Naive B cell (primary cell): ENCODE measurements around the gene METTL9. TPM values are rescaled to one million over a fixed set of nuclear protein-coding genes. Genes with fewer than 3 reads are reported as not detected.
"Not testable (repeated sequence)": the region's sequence is repeated elsewhere in the genome, so short reads cannot be mapped to it uniquely, and the experiment has no call there.

Experiments
- ATAC-seq, 2 donors: fragments of 150-1000 bp; cut with Tn5 transposase; 2 replicates each; pipeline ENCODE4 v1.10.0; 2021; ENCODE audit warnings: low read depth in 2 of 2, mild to moderate bottlenecking in 2 of 2, moderate library complexity in 2 of 2
- DNase-seq: peaks from one replicate; pipeline ENCODE4 v3.0.0; 2022
- H3K27ac Mint-ChIP-seq, 6 donors: one replicate each; pipeline ENCODE4 v1.8.0; 2020 to 2022; ENCODE audit warnings: mild to moderate bottlenecking in 6 of 6, mixed read lengths in 6 of 6, moderate library complexity in 5 of 6, inconsistent platforms in 2 of 6
- H3K27me3 Mint-ChIP-seq, 3 donors: one replicate each; pipeline ENCODE4 v1.8.0; 2021 to 2022; ENCODE audit warnings: mixed read lengths in 3 of 3, mild to moderate bottlenecking in 1 of 3
- H3K36me3 Mint-ChIP-seq, 2 donors: one replicate each; pipeline ENCODE4 v1.8.0; 2020 to 2022; ENCODE audit warnings: mixed read lengths in 2 of 2, inconsistent platforms in 1 of 2, mild to moderate bottlenecking in 1 of 2
- H3K4me1 Mint-ChIP-seq, 3 donors: one replicate each; pipeline ENCODE4 v1.8.0; 2020 to 2022; ENCODE audit warnings: mixed read lengths in 3 of 3, inconsistent platforms in 1 of 3, mild to moderate bottlenecking in 1 of 3, moderate library complexity in 1 of 3
- H3K4me3 Mint-ChIP-seq, 8 donors: one replicate each; pipeline ENCODE4 v1.8.0; 2020 to 2022; ENCODE audit warnings: mild to moderate bottlenecking in 8 of 8, mixed read lengths in 8 of 8, moderate library complexity in 8 of 8, inconsistent platforms in 2 of 8
- H3K9me3 Mint-ChIP-seq, 7 donors: one replicate each; pipeline ENCODE4 v1.8.0; 2020 to 2022; ENCODE audit warnings: mixed read lengths in 7 of 7, mild to moderate bottlenecking in 5 of 7, inconsistent platforms in 2 of 7, moderate library complexity in 1 of 7
- polyA plus RNA-seq, 6 donors: library from polyadenylated mRNA; unstranded; fragments of 300-500 nt; fragmentation: Illumina TruSeq; gene quantifications; one replicate each; pipeline ENCODE4 v1.2.3, GENCODE V29; 2021; ENCODE audit warnings: low read depth in 6 of 6

METTL9 gene
- polyA plus RNA-seq, 6 donors from 2014 or later, result 92.8 to 151 (median 110) TPM

DNA sequence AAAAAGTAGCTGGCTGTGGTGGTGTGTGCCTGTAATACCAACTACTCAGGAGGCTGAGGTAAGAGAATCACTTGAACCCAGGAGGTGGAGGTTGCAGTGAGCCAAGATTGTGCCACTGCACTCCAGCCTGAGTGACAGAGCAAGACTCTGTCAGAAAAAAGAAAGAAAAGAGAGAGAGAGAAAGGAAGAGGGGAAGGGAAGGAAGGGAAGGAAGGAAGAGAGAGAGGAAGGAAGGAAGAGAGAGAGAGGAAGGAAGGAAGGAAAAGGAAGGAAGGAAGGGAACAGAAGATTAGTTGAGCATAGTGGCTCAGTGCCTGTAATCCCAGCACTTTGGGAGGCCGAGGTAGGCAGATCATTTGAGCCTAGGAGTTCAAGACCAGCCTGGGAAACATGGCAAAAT is 35.0 kb upstream of the METTL9 start:
- peak overlapping the region in 1 of 6 donors; percentile 57 for H3K27ac Mint-ChIP-seq
- H3K27me3 Mint-ChIP-seq, H3K4me3 Mint-ChIP-seq, H3K9me3 Mint-ChIP-seq, ATAC-seq, DNase-seq, H3K36me3 Mint-ChIP-seq: not testable (repeated sequence)
- peaks cover 0 to 11% (median 4%) of the 10 kb centered on the region in 3 donors for H3K4me1 Mint-ChIP-seq

DNA sequence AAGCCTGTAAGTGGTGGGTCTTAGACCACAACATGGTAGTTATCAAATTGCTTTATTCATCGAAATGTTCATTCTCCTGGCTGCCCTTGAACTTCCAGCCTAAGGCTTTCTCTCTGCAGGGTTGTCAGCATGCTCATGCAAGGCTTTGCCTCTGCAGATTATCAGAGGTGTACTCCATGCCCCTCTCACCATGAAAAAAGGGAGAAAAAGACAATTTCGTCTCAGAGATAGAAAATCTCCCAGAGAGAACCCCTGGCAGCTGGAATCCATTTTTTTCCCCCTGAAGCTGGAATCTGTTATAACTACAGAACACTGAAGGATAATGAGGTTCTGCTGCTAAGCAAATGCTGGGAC is 33.9 kb upstream of the METTL9 start:
- DNase-seq (no peak), ATAC-seq (no peak)
- no peaks in the 10 kb centered on the region for H3K9me3 Mint-ChIP-seq
- no peak overlapping the region for H3K4me3 Mint-ChIP-seq
- peaks cover 0 to 11% (median 4%) of the 10 kb centered on the region in 3 donors for H3K4me1 Mint-ChIP-seq
- no peaks in the 10 kb centered on the region for H3K36me3 Mint-ChIP-seq
- H3K27ac Mint-ChIP-seq, result no peak overlapping the region
- H3K27me3 Mint-ChIP-seq, result peaks cover 0 to 4% (median 0%) of the 10 kb centered on the region in 3 donors

DNA sequence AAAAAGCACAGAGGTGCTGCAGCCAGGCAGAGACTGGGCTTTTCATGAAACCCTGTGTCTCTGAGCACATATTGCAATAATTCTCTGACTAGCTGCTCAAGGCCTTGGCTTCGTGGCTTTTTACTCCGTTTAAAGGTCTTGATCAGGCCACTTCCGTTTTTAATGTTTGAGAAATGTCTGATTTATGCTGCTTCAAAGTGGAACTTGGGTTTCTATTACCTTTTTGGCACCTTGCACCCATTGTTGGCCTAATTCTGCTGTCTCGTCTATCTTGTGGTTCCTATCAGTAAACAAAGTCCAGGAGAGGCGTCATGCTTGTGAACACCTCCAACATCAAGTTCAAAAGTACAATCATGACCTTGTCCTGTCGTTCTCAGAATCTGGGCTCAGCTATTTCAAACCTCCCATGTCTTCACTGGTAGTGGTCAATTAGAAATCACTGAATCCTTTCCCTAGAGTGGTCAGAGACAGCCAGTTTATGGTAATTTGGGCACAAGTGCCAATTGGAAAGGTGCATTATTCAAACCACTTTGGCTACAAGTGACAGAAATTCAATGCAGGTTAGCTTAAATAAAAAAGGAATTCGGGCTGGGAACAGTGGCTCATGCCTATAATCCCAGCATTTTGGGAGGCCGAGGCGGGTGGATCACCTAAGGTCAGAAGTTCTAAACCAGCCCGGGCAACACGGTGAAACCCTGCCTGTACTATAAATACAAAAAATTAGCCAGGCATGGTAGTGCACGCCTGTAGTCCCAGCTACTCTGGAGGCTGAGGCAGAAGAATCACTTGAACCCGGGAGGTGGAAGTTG is 33.3 kb upstream of the METTL9 start:
- no peak for ATAC-seq
- no peak for DNase-seq
- Mint-ChIP-seq H3K36me3 (no peaks in the 10 kb centered on the region), H3K27ac (peak overlapping the region in 1 of 6 donors; percentile 26), H3K27me3 (peaks cover 0 to 4% (median 3%) of the 10 kb centered on the region in 3 donors), H3K4me1 (peaks cover 0 to 11% (median 4%) of the 10 kb centered on the region in 3 donors), H3K4me3 (no peak overlapping the region), H3K9me3 (no peaks in the 10 kb centered on the region)

DNA sequence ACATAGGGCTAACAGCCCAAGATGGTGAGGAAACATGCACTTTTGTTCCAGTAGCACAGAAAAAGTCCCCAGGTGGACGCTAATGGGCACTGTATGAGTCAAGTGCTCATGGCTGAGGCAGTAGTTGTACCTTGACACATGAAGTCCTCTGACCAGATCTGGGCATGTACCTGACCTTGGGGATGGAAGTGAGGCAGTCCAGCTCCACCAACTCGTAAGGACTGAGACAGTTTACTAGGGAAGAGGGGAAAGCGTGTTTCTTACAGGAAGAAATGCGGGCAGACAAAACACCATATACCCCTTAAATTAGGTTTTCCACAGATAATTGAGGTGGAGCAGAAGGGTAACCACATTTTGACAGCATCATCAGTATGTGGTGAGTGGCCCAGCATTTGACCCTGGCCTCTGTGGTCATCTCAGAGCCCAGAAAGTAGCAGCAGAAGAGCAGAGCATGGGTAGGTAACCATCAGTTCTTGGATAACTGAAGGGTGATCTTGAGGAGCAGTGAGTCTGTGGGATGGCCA is 32.4 kb upstream of the METTL9 start:
- H3K27ac Mint-ChIP-seq, result no peak overlapping the region
- no peak overlapping the region for H3K4me3 Mint-ChIP-seq
- ATAC-seq (no peak), DNase-seq (no peak)
- no peaks in the 10 kb centered on the region for H3K36me3 Mint-ChIP-seq
- no peaks in the 10 kb centered on the region for H3K9me3 Mint-ChIP-seq
- peaks cover 0 to 11% (median 4%) of the 10 kb centered on the region in 3 donors for H3K4me1 Mint-ChIP-seq
- peaks cover 0 to 12% (median 7%) of the 10 kb centered on the region in 3 donors for H3K27me3 Mint-ChIP-seq

DNA sequence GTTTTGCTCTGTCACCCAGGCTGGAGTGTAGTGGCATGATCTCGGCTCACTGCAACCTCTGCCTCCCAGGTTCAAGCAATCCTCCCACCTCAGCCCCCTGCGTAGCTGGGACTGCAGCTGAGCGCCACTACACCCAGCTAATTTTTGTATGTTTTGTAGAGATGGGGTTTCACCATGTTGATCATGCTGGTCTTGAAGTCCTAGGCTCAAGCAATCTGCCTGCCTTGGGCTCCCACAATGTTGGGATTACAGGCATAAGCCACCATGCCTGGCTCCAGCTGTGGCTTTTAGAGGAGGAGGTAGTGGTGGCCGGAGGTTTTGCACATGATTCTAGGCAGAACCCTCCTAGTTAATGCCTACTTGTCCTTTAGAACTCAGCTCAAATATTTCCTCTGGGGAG is 31.9 kb upstream of the METTL9 start:
- not testable (repeated sequence) for DNase-seq, H3K9me3 Mint-ChIP-seq, ATAC-seq, H3K27ac Mint-ChIP-seq, H3K4me3 Mint-ChIP-seq, H3K36me3 Mint-ChIP-seq
- H3K4me1 Mint-ChIP-seq, result peaks cover 0 to 11% (median 4%) of the 10 kb centered on the region in 3 donors
- H3K27me3 Mint-ChIP-seq, result peaks cover 0 to 14% (median 8%) of the 10 kb centered on the region in 3 donors

DNA sequence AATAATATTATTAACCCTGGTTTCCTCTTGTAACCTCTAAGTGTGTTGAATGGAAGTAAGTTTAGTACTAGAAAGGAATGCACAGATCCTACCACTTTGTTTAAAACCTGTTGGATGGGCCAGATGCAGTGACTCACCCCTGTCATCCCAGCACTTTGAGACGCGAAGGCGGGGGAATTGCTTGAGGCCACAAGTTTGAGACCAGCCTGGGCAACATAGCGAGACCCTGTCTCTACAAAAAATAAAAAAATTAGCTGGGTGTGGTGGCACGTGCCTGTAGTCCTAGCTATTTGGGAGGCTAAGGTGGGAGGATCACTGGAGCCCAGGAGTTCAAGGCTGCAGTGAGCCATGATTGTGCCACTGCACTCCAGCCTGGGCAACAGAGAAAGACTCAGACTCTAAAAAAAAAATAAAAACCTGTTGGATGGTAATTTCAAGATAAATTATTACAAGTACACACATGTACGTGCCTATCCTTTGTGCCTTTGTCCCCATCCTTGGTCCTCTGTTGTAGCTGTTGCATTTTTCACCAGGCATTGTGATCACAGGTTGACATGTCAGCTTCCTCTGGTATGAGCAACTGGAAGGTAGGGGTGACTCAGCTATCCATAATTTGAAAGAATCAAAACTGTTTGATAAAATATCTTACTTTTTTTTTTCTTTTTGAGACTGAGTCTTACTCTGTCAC is 30.7 kb upstream of the METTL9 start:
- H3K27ac Mint-ChIP-seq, result peak overlapping the region in 1 of 6 donors; percentile 22
- H3K9me3 Mint-ChIP-seq, result no peaks in the 10 kb centered on the region
- no peak for DNase-seq
- peaks cover 0 to 11% (median 4%) of the 10 kb centered on the region in 3 donors for H3K4me1 Mint-ChIP-seq
- peaks cover 0 to 14% (median 8%) of the 10 kb centered on the region in 3 donors for H3K27me3 Mint-ChIP-seq
- ATAC-seq, result no peak
- H3K36me3 Mint-ChIP-seq, result no peaks in the 10 kb centered on the region
- no peak overlapping the region for H3K4me3 Mint-ChIP-seq

DNA sequence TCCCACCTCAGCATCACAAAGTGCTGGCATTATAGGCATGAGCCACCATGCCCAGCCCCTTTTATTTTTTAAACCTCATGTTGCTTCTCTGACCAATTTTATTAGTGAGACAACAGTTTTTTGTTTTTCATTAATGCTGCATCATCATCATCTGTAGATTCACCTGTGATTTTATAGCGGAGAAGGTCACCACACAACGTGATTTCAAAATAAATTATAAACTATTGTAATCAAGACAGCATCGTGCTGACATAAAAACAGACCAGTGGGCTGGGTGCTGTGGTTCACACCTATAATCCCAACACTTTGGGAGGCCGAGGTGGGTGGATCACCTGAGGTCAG is 28.7 kb upstream of the METTL9 start:
- H3K4me1 Mint-ChIP-seq, result peaks cover 0 to 5% (median 0%) of the 10 kb centered on the region in 3 donors
- DNase-seq (no peak), ATAC-seq (no peak)
- no peak overlapping the region for H3K4me3 Mint-ChIP-seq
- no peak overlapping the region for H3K27ac Mint-ChIP-seq
- H3K36me3 Mint-ChIP-seq, result no peaks in the 10 kb centered on the region
- H3K9me3 Mint-ChIP-seq, result no peaks in the 10 kb centered on the region
- peaks cover 0 to 14% (median 8%) of the 10 kb centered on the region in 3 donors for H3K27me3 Mint-ChIP-seq

DNA sequence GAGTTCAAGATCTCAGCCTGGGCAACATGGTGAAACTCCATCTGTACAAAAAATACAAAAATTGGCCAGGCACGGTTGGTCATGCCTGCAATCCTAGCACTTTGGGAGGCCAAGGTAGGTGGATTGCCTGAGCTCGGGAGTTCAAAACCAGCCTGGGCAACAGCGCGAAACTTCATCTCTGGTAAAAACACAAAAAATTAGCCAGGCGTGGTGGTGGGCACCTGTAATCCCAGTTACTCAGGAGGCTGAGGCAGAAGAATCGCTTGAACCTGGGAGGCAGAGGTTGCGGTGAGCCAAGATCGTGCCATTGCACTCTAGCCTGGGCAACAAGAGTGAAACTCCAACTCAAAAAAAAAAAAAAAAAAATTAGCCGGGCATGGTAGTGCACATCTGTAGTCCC is 25.9 kb upstream of the METTL9 start:
- peaks cover 0 to 20% (median 4%) of the 10 kb centered on the region in 3 donors for H3K27me3 Mint-ChIP-seq
- not testable (repeated sequence) for H3K27ac Mint-ChIP-seq, ATAC-seq, H3K9me3 Mint-ChIP-seq, H3K4me3 Mint-ChIP-seq, H3K4me1 Mint-ChIP-seq, H3K36me3 Mint-ChIP-seq, DNase-seq

DNA sequence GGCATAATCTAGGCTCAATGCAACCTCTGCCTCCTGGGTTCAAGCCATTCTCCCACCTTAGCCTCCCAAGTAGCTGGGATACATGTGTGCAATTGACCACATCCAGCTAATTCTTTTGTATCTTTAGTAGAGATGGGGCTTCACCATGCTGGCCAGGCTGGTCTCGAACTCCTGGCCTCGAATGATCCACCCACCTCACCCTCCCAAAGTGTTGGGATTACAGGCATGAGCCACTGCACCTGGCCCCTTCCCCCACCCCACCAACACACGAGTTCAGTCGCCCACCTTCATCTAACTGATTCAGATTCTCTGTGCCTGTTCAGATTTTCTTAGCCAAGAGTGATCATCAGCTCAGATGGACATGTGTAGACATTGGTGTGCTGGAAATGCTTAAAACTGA is 25.0 kb upstream of the METTL9 start:
- Mint-ChIP-seq H3K36me3 (no peaks in the 10 kb centered on the region), H3K27me3 (peaks cover 0 to 20% (median 4%) of the 10 kb centered on the region in 3 donors), H3K4me1 (no peaks in the 10 kb centered on the region), H3K4me3 (no peak overlapping the region), H3K27ac (no peak overlapping the region), H3K9me3 (no peaks in the 10 kb centered on the region)
- no peak for ATAC-seq
- no peak for DNase-seq

DNA sequence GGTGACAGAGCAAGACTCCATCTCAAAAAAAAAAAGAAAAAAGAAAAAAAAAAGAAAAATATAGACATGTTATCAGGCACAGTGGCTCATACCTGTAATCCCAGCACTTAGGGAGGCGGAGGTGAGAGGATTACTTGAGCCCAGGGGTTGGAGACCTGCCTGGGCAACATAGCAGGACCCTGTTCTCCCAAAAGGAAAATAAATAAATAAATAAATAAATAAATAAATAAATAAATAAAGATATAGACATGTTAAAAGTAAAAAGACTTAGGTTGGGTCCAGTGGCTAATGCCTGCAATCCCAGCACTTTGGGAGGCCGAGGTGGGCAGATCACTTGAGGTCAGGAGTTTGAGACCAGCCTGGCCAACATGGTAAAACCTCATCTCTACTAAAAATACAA is 23.1 kb upstream of the METTL9 start:
- H3K4me3 Mint-ChIP-seq, H3K36me3 Mint-ChIP-seq, ATAC-seq: not testable (repeated sequence)

DNA sequence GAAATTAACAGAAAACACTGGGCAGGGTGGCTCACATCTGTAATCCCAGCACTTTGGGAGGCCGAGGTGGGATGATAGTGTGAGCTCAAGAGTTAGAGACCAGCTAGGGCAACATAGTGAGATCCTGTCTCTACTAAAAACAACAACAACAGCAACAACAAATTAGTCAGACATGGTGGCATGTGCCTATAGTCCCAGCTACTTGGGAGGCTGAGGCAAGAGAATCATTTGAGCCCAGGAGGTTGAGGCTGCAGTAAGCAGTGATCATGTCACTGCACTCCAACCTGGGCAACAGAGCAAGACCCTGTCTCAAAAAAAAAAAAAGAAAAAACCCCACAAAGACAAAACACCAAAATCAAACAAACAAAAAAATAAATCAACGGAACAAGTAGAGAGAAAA is 21.9 kb upstream of the METTL9 start:
- H3K9me3 Mint-ChIP-seq, ATAC-seq, H3K27ac Mint-ChIP-seq, H3K4me1 Mint-ChIP-seq, H3K4me3 Mint-ChIP-seq, H3K27me3 Mint-ChIP-seq, DNase-seq, H3K36me3 Mint-ChIP-seq: not testable (repeated sequence)

More for the DNA sequence above, 23.1 kb upstream of the METTL9 start:
- not testable (repeated sequence) for DNase-seq, H3K9me3 Mint-ChIP-seq, H3K4me1 Mint-ChIP-seq, H3K27ac Mint-ChIP-seq
- peaks cover 0 to 14% (median 4%) of the 10 kb centered on the region in 3 donors for H3K27me3 Mint-ChIP-seq

DNA sequence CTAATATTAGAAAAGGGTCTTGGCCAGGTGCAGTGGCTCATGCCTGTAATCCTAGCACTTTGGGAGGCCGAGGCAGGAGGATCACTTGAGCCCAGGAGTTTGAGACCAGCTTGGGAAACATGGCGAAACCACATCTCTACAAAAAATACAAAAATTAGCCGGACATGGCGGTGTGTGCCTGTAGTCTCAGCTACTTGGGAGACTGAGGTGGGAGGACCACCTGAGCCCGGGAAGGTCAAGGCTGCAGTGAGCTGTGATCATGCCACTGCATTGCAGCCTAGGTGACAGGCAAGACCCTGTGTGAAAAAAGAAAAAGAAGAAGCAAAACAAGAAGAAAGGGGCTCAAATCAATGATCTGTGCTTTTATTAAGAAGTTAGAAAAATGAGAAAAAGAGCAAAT is 21.1 kb upstream of the METTL9 start:
- not testable (repeated sequence) for H3K27me3 Mint-ChIP-seq, H3K4me1 Mint-ChIP-seq, H3K27ac Mint-ChIP-seq, ATAC-seq, H3K4me3 Mint-ChIP-seq, H3K9me3 Mint-ChIP-seq, H3K36me3 Mint-ChIP-seq, DNase-seq

DNA sequence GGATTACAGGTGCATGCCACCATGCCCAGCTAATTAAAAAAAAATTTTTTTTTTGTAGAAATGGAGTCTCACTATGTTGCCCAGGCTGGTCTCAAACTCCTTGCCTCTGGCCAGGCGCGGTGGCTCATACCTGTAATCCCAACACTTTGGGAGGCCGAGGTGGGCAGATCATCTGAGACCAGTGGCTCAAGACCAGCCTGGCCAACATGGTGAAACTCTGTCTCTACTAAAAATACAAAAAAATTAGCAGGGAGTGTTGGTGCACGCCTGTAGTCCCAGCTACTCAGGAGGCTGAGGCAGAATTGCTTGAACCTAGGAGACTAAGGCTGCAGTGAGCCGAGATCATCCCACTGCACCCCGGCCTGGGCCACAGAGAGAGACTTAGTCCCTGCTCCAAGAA is 19.2 kb upstream of the METTL9 start:
- not testable (repeated sequence) for H3K4me1 Mint-ChIP-seq, ATAC-seq, H3K9me3 Mint-ChIP-seq, H3K27me3 Mint-ChIP-seq, DNase-seq, H3K36me3 Mint-ChIP-seq, H3K4me3 Mint-ChIP-seq
- peak overlapping the region in 1 of 6 donors; percentile 33 for H3K27ac Mint-ChIP-seq

DNA sequence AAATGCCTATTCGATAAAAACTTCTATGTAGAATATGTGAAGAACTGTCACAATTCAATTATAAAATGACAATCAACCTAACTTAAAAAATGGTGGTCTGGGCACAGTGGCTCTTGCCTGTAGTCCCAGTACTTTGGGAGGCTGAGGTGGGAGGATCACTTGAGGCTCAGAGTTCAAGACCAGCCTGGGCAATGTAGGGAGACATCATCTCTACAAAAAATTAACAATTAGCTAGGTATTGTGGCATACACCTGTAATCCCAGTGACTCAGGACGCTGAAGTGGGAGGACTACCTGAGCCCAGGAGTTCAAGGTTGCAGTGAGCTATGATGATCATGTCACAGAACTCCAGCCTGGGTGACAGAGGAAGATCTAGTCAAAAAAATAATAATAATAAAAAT is 18.6 kb upstream of the METTL9 start:
- Mint-ChIP-seq H3K4me3 (no peak overlapping the region), H3K36me3 (no peaks in the 10 kb centered on the region), H3K9me3 (no peaks in the 10 kb centered on the region), H3K27me3 (peaks cover 0 to 6% (median 0%) of the 10 kb centered on the region in 3 donors), H3K27ac (peak overlapping the region in 2 of 6 donors; percentile 14 to 28), H3K4me1 (peaks cover 0 to 7% (median 4%) of the 10 kb centered on the region in 3 donors)
- DNase-seq (no peak), ATAC-seq (no peak)
